IPS-20b (cell line): ENCODE measurements around the gene SCYGR2.

Experiments used
- H3K27ac ChIP-seq: one replicate; pipeline ENCODE4 v1.5.1; 2013; ENCODE audit warnings: low read length
- H3K27me3 ChIP-seq: 2 replicates; pipeline ENCODE4 v1.6.1; 2013; ENCODE audit warnings: mild to moderate bottlenecking, low read length, inconsistent platforms; ENCODE audit not compliant: insufficient read depth
- H3K36me3 ChIP-seq: 2 replicates; pipeline ENCODE4 v1.6.1; 2013; ENCODE audit warnings: low read depth, mild to moderate bottlenecking, inconsistent platforms, low read length, moderate library complexity; ENCODE audit not compliant: insufficient read depth
- H3K4me1 ChIP-seq: 2 replicates; pipeline ENCODE4 v1.6.1; 2013; ENCODE audit warnings: mild to moderate bottlenecking, control low read depth, inconsistent platforms, low read length, moderate library complexity; ENCODE audit not compliant: insufficient read depth
- H3K4me3 ChIP-seq: 2 replicates; pipeline ENCODE4 v1.5.1; 2013; ENCODE audit warnings: mild to moderate bottlenecking, low read length, inconsistent platforms
- H3K9ac ChIP-seq: 2 replicates; pipeline ENCODE4 v1.6.1; 2013; ENCODE audit warnings: low read depth, mild to moderate bottlenecking, inconsistent platforms, low read length, moderate library complexity
- H3K9me3 ChIP-seq: 2 replicates; pipeline ENCODE4 v1.6.1; 2013; ENCODE audit warnings: mild to moderate bottlenecking, low read depth, low read length, inconsistent platforms; ENCODE audit not compliant: insufficient read depth

SCYGR2 gene

DNA sequence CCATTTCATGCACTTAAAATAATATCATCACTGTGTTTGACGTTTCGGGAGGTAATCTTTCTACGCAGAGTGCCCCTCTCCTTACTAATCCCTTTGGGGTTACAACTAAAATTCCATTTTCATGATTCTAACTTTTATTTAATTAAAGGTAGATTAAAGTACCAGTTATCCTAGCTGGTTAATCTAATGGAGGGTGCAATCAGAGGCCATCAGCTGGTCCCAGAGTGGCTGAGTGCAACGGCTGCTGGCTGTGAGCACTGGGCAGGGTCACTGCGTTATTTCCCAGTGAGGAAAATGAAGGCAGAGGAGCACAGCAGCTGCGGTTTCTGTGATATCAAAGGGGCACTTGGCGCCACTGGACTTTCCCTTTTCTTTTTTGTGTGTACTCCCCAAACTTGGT is 30.7 kb downstream of the SCYGR2 start:
- no peaks in the 10 kb centered on the region for H3K27me3 ChIP-seq
- no peaks in the 10 kb centered on the region for H3K4me1 ChIP-seq
- H3K27ac ChIP-seq: no peak overlapping the region
- H3K4me3 ChIP-seq: no peak overlapping the region
- H3K36me3 ChIP-seq: no peaks in the 10 kb centered on the region
- no peaks in the 10 kb centered on the region for H3K9me3 ChIP-seq
- no peak overlapping the region for H3K9ac ChIP-seq

DNA sequence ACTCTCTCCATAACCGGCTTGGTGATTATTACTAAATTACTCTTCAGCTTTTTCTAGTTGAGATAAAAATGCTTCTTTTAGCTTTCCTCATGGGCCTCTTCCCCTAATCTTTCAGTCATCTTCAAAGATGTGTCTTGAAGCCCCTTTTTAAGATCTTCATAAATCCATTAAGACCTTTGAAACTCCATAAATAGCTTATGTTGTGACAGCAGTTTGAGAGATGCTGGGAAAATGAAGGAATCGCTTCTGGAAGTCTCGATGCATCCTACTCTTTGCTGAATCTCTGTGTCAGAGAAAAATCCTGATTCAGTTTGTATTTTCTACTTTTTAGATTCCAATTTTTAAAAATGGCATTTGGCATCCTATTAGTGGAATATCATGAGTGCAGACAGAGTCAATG is 31.6 kb downstream of the SCYGR2 start:
- H3K4me1 ChIP-seq: no peaks in the 10 kb centered on the region
- no peaks in the 10 kb centered on the region for H3K27me3 ChIP-seq
- no peak overlapping the region for H3K27ac ChIP-seq
- no peaks in the 10 kb centered on the region for H3K9me3 ChIP-seq
- no peaks in the 10 kb centered on the region for H3K36me3 ChIP-seq
- no peak overlapping the region for H3K4me3 ChIP-seq
- H3K9ac ChIP-seq: no peak overlapping the region

DNA sequence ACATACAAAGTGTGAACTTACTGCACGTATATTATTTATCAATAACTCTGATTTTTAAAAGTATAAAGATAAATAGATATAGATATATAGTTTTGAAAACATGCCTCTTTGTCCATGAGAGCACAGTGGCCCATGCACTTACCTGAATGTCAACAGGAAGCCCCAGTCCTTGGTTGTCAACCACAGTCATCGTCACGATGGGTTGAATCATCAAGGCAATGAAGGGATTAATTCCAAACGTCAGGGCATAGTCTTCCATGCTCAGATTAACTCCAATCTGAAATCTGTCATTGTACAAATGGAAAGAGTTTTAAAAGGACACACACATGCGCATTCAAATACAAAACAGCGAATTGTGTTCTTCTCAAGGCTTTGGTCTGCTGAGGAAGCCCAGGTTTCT is 34.1 kb downstream of the SCYGR2 start:
- no peak overlapping the region for H3K4me3 ChIP-seq
- no peak overlapping the region for H3K9ac ChIP-seq
- H3K27me3 ChIP-seq: no peaks in the 10 kb centered on the region
- no peaks in the 10 kb centered on the region for H3K4me1 ChIP-seq
- no peaks in the 10 kb centered on the region for H3K36me3 ChIP-seq
- H3K27ac ChIP-seq: no peak overlapping the region
- H3K9me3 ChIP-seq: no peaks in the 10 kb centered on the region

DNA sequence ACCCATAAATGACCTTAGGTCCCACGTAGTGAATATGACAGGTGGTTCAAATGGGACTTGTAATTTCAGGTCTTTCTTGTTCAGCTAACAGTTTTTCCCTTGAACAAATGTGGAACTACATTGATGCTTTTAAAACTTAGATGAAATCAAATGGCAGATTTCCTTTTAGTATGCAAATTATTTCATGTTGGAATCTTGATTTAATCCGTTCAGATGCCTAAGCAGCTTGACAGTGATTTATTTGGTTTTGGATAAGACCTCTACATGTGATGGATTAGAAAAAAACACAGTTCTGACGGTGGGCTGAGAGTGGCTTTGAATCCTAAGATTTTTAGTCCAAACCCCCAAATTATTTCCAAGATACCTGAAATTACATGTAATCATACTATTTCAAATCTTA is 35.5 kb downstream of the SCYGR2 start:
- no peaks in the 10 kb centered on the region for H3K36me3 ChIP-seq
- H3K4me3 ChIP-seq: no peak overlapping the region
- H3K9ac ChIP-seq: no peak overlapping the region
- no peak overlapping the region for H3K27ac ChIP-seq
- H3K27me3 ChIP-seq: no peaks in the 10 kb centered on the region
- H3K4me1 ChIP-seq: no peaks in the 10 kb centered on the region
- no peaks in the 10 kb centered on the region for H3K9me3 ChIP-seq

DNA sequence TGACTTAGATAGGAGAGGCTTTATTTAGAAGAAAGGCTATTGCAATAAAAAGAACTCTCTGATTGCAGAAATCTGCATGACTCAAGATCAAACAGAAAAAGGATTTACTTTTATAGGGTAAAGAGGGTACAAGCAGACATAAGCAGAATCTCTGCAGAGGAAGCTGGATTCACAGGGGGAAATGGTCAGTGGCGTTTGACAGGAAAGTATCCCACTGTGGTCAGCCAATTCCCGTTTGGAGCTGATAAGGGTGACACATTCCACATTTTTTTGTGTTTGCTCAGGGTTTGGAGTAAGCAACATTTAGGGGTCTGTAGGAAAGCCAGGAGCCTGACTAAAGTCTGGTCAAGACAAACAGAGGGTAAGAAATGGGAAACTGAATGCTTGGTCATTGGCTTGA is 44.0 kb downstream of the SCYGR2 start:
- no peak overlapping the region for H3K9ac ChIP-seq
- no peaks in the 10 kb centered on the region for H3K36me3 ChIP-seq
- no peaks in the 10 kb centered on the region for H3K4me1 ChIP-seq
- H3K27me3 ChIP-seq: no peaks in the 10 kb centered on the region
- no peak overlapping the region for H3K4me3 ChIP-seq
- no peaks in the 10 kb centered on the region for H3K9me3 ChIP-seq
- no peak overlapping the region for H3K27ac ChIP-seq

DNA sequence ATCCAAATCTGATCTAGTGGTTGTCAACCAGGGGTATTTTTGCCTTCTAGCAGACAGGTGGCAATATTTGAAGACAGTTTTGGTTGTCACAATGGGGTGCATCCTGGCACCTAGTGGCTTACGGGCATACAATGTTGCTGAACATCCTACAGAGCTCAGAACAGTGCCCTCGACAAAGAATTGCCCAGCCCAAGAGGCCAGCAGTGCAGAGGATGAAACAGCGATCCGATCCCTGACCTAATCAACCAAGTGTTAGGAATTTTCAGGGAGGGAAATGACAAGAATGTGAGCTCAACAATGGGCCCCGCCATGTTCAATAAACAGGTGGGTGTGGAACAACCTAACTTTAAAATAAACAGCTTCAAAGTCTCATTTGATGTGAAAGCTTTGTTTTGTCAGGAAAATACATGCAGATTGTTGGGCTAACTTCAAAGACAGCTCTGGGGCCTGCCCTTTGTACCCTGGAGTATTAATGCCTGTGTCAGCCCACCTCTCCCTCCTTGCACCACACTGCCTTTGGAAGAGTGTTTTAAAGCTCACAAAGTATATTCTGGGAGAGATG is 45.4 kb downstream of the SCYGR2 start:
- no peak overlapping the region for H3K27ac ChIP-seq
- H3K27me3 ChIP-seq: no peaks in the 10 kb centered on the region
- H3K9ac ChIP-seq: no peak overlapping the region
- no peaks in the 10 kb centered on the region for H3K4me1 ChIP-seq
- no peaks in the 10 kb centered on the region for H3K36me3 ChIP-seq
- H3K4me3 ChIP-seq: no peak overlapping the region
- H3K9me3 ChIP-seq: no peaks in the 10 kb centered on the region
